GM12878 (cell line): Measurements from ENCODE around the gene RAB44. TPM values are rescaled to one million over a fixed set of nuclear protein-coding genes. Genes with fewer than 3 reads are reported as not detected.

Experiments
- ATF7 ChIP-seq: fragments of 450-650 bp; IDR thresholded peaks from 2 replicates; pipeline ENCODE4 v1.6.1; 2016; ENCODE audit warnings: low read depth, mild to moderate bottlenecking
- BACH1 ChIP-seq: fragments of 450-650 bp; IDR thresholded peaks from 2 replicates; pipeline ENCODE4 v1.6.1; 2017; ENCODE audit warnings: mild to moderate bottlenecking, borderline replicate concordance
- BMI1 ChIP-seq: fragments of 450-650 bp; IDR thresholded peaks from 2 replicates; pipeline ENCODE4 v1.6.1; 2016; ENCODE audit warnings: mild to moderate bottlenecking, moderate library complexity, borderline replicate concordance
- CTCF ChIP-seq, 3 experiments: IDR thresholded peaks in 2 of 3; conservative IDR thresholded peaks in 1 of 3; 2 replicates each; pipeline ENCODE4 v1.5.1; 2011; ENCODE audit warnings: low read depth in 3 of 3, low read length in 3 of 3, mild to moderate bottlenecking in 3 of 3, control low read depth in 2 of 3, moderate library complexity in 2 of 3, inconsistent platforms in 1 of 3, mixed read lengths in 1 of 3; ENCODE audit not compliant: control insufficient read depth in 2 of 3, insufficient read depth in 1 of 3; ENCODE audit errors: extremely low read depth in 1 of 3
- DPF2 ChIP-seq: fragments of 450-650 bp; IDR thresholded peaks from 2 replicates; pipeline ENCODE4 v1.6.1; 2017; ENCODE audit warnings: mild to moderate bottlenecking
- E4F1 ChIP-seq: fragments of 450-650 bp; IDR thresholded peaks from 2 replicates; pipeline ENCODE4 v1.6.1; 2018; ENCODE audit warnings: borderline replicate concordance, mild to moderate bottlenecking; ENCODE audit not compliant: partially characterized antibody
- ESRRA ChIP-seq: IDR thresholded peaks from 2 replicates; pipeline ENCODE4 v1.6.1; 2012; ENCODE audit warnings: mild to moderate bottlenecking, low read length, improper control_type of control experiment
- ETV6 ChIP-seq, 2 experiments: fragments of 450-650 bp in 1 of 2; IDR thresholded peaks in 1 of 2; conservative IDR thresholded peaks in 1 of 2; 2 replicates each; pipeline ENCODE4 v1.6.1; 2014; ENCODE audit warnings: antibody characterized with exemption in 1 of 2, borderline replicate concordance in 1 of 2, low read depth in 1 of 2, mild to moderate bottlenecking in 1 of 2, moderate library complexity in 1 of 2
- FOXK2 ChIP-seq: fragments of 450-650 bp; IDR thresholded peaks from 2 replicates; pipeline ENCODE4 v1.6.1; 2017; ENCODE audit warnings: mild to moderate bottlenecking, moderate library complexity
- KLF5 ChIP-seq: fragments of 450-650 bp; IDR thresholded peaks from 2 replicates; pipeline ENCODE4 v1.6.1; 2014; ENCODE audit warnings: mild to moderate bottlenecking; ENCODE audit not compliant: partially characterized antibody
- MEF2A ChIP-seq: IDR thresholded peaks from 2 replicates; pipeline ENCODE4 v1.6.1; 2011; ENCODE audit warnings: low read depth, mild to moderate bottlenecking, low read length, moderate library complexity; ENCODE audit not compliant: insufficient read depth
- MLLT1 ChIP-seq: fragments of 450-650 bp; IDR thresholded peaks from 2 replicates; pipeline ENCODE4 v1.6.1; 2016; ENCODE audit warnings: mild to moderate bottlenecking
- NRF1 ChIP-seq: conservative IDR thresholded peaks from 2 replicates; pipeline ENCODE4 v1.6.1; 2011; ENCODE audit warnings: mild to moderate bottlenecking, low read depth, low read length, improper control_type of control experiment
- POLR2A ChIP-seq: IDR thresholded peaks from 2 replicates; pipeline ENCODE4 v1.6.1; 2011; ENCODE audit warnings: low read depth, mild to moderate bottlenecking, low read length
- POU2F2 ChIP-seq: IDR thresholded peaks from 3 replicates; pipeline ENCODE4 v1.6.1; 2011; ENCODE audit warnings: low read depth, mild to moderate bottlenecking, low read length, borderline replicate concordance
- SREBF2 ChIP-seq: IDR thresholded peaks from 2 replicates; pipeline ENCODE4 v1.6.1; 2012; ENCODE audit warnings: mild to moderate bottlenecking, low read length
- STAT3 ChIP-seq: IDR thresholded peaks from 2 replicates; pipeline ENCODE4 v1.6.1; 2011; ENCODE audit warnings: low read depth, low read length, improper control_type of control experiment
- ZBTB4 ChIP-seq: fragments of 450-650 bp; formaldehyde crosslinking; IDR thresholded peaks from 2 replicates; pipeline ENCODE4 v1.4.0; 2022; ENCODE audit warnings: mild to moderate bottlenecking, moderate library complexity
- polyA plus RNA-seq, 11 experiments: library from polyadenylated mRNA; depleted of rRNA in 4 of 11; unstranded in 6 of 11; stranded (reverse) in 5 of 11; fragments of >200 nt; fragmentation: Nextera tagmentation in 4 of 11; fragmentation: Illumina TruSeq in 1 of 11; extraction: Ambion mirVana in 4 of 11; extraction: Trizol in 1 of 11; gene quantifications; 1 replicate in 1 of 11; 2 replicates in 10 of 11; pipeline versions ENCODE4 v1.2.1 to v1.2.3, GENCODE V29; 2011 to 2016; ENCODE audit warnings: inconsistent platforms in 2 of 11, missing spikeins in 2 of 11, low read depth in 1 of 11
- total RNA-seq, 4 experiments: library from RNA; depleted of rRNA in 3 of 4; stranded (reverse); fragments of >200 nt in 3 of 4; fragmentation: Illumina TruSeq in 1 of 4; extraction: Trizol in 1 of 4; gene quantifications; 2 replicates each; pipeline versions ENCODE4 v1.2.1 to v1.2.3, GENCODE V29; 2013 to 2021

RAB44 gene
- total and polyA plus RNA-seq, 10 of the 15 experiments (the other 5 are each of a cell fraction or from before 2014, with no cell fraction given) = 0.01 to 0.08 (median 0.05) TPM; not detected in 2

- TF ChIP-seq CTCF (IDR thresholded peaks at IDR 0.05 in 2 of 3, conservative IDR thresholded peaks at IDR 0.05 in 1 of 3; ENCODE audit: control insufficient read depth in 2 of 3, extremely low read depth in 1 of 3, insufficient read depth in 1 of 3, low read depth in 3 of 3, low read length in 3 of 3) (peak; percentile 97 to 98 (median 98); a peak in 5 of 6 replicates), STAT3 (no peak), MEF2A (0 out of 2 replicates have a peak, but pooled peaks have one; percentile 36), ATF7 (0 out of 2 replicates have a peak, but pooled peaks have one; percentile 35), MLLT1 (0 out of 2 replicates have a peak, but pooled peaks have one; percentile 59), KLF5 (no peak), DPF2 (0 out of 2 replicates have a peak, but pooled peaks have one; percentile 49), ZBTB4 (0 out of 2 replicates have a peak, but pooled peaks have one; percentile 23), POLR2A (no peak), E4F1 (no peak), FOXK2 (no peak), SREBF2 (no peak), NRF1 (no peak), POU2F2 (no peak; the same call in 2 of the 3 replicates), ETV6 (conservative IDR thresholded peaks at IDR 0.05 in 1 of 2, IDR thresholded peaks at IDR 0.05 in 1 of 2; ENCODE audit: borderline replicate concordance in 1 of 2, low read depth in 1 of 2) (no peak), BMI1 (peak; percentile 95), ESRRA (no peak), BACH1 (no peak)
Observed at GRCh38 chr6:36765594-36766398, 68.2 kb downstream of the RAB44 start (continued).
